Stomach (tissue), 9 donors: ENCODE data around the gene RASA3. TPM values are rescaled to one million over a fixed set of nuclear protein-coding genes. Genes with fewer than 3 reads are reported as not detected.

Experiments
- DNase-seq, 2 donors: peaks; one replicate each; pipeline versions ENCODE4 v3.0.0 to v3.0.0-alpha.2; 2013 to 2019
- H3K27ac ChIP-seq, 5 donors: fragments of 200-600 bp in 4 of 5; sonication (generic) in 4 of 5; one replicate each; pipeline ENCODE4 v1.5.1; 2013 to 2019; ENCODE audit warnings: mild to moderate bottlenecking in 1 of 5, moderate library complexity in 1 of 5
- H3K27me3 ChIP-seq, 3 donors: fragments of 200-600 bp; sonication (generic); one replicate each; pipeline ENCODE4 v1.5.1; 2017 to 2019; ENCODE audit warnings: mixed run types in 1 of 3
- H3K36me3 ChIP-seq, 4 donors: fragments of 200-600 bp; sonication (generic); 1 replicate in 3 of 4; 2 replicates in 1 of 4; pipeline ENCODE4 v1.5.1; 2016 to 2019
- H3K4me1 ChIP-seq, 4 donors: fragments of 200-600 bp; sonication (generic); one replicate each; pipeline ENCODE4 v1.5.1; 2016 to 2019
- H3K4me3 ChIP-seq, 4 donors: fragments of 200-600 bp; sonication (generic) in 3 of 4; one replicate each; pipeline ENCODE4 v1.5.1; 2016 to 2019; ENCODE audit warnings: mild to moderate bottlenecking in 1 of 4
- H3K9me3 ChIP-seq, 4 donors: fragments of 200-600 bp; sonication (generic); one replicate each; pipeline ENCODE4 v1.5.1; 2016 to 2019
- CTCF ChIP-seq, 7 experiments: fragments of 450-650 bp in 4 of 7; fragments of 200-600 bp in 3 of 7; sonication (generic) in 3 of 7; IDR thresholded peaks; one replicate each; pipeline ENCODE4 v1.5.1; 2016 to 2019; ENCODE audit warnings: antibody characterized with exemption in 7 of 7, control low read depth in 2 of 7, mild to moderate bottlenecking in 1 of 7
- EP300 ChIP-seq: sonication (generic); formaldehyde crosslinking; IDR thresholded peaks from one replicate; pipeline ENCODE4 v1.6.1; 2017; ENCODE audit warnings: antibody characterized with exemption
- POLR2A ChIP-seq, 4 donors: fragments of 450-650 bp; IDR thresholded peaks; one replicate each; pipeline ENCODE4 v1.6.1; 2016; ENCODE audit warnings: antibody characterized with exemption in 4 of 4, control low read depth in 2 of 4, mild to moderate bottlenecking in 1 of 4, moderate library complexity in 1 of 4
- POLR2AphosphoS5 ChIP-seq, 3 donors: sonication (generic); formaldehyde crosslinking; IDR thresholded peaks; one replicate each; pipeline ENCODE4 v1.6.1; 2016; ENCODE audit warnings: antibody characterized with exemption in 3 of 3
- WGBS, 5 donors: extraction: QIAGEN DNeasy Blood & Tissue Kit in 3 of 5; methylation state at CpG; one replicate each; pipeline versions ENCODE4 v1.1.5 to v1.1.7; 2013 to 2018; 5-methylcytosine and 5-hydroxymethylcytosine counted together
- intact Hi-C: fragments of 100-400 bp; cut with DNase I; formaldehyde crosslinking; loops from one replicate; pipeline ENCODE4 v1.15.1; 2023; ENCODE audit warnings: low total_unique reads
- polyA plus RNA-seq, 3 donors: library from polyadenylated mRNA; stranded (reverse); fragments of 200-250 nt; gene quantifications; one replicate each; pipeline ENCODE4 v1.2.3, GENCODE V29; 2013
- total RNA-seq, 5 donors: library from RNA; depleted of rRNA; stranded (reverse); fragments of >200 nt; gene quantifications; one replicate each; pipeline versions ENCODE4 v1.1.0 to v1.2.3, GENCODE V29; 2014 to 2016
- donor health status: healthy with polysubstance abuse.
- donor health status: Bipolar disorder and iron deficiency.
- donor health status: healthy.

RASA3 gene
- total and polyA plus RNA-seq, 8 donors, result 3.7 to 22.3 (median 7.9) TPM

- peaks cover 38 to 91% (median 61%) of the 10 kb centered on the region in 4 donors for H3K4me1 ChIP-seq
- 73 to 85% (median 82%) methylated on average over 16 of the region's 16 CpGs for WGBS, 5 donors
- H3K9me3 ChIP-seq, result no peaks in the 10 kb centered on the region
- H3K36me3 ChIP-seq, result peaks cover 0 to 10% (median 0%) of the 10 kb centered on the region in 4 donors
- TF ChIP-seq POLR2A (IDR thresholded peaks at IDR 0.05) (no peak), POLR2AphosphoS5 (IDR thresholded peaks at IDR 0.05) (no peak), CTCF (IDR thresholded peaks at IDR 0.05) (no peak), EP300 (no peak)
- intact Hi-C loops, result loop anchor here (10.0 kb wide), 1 partner anchor 62 kb away; no protein-coding TSS in a partner anchor
- H3K27ac ChIP-seq, result peak overlapping the region; percentile 12 to 99 (median 96)
- DNase-seq, result no peak
- H3K4me3 ChIP-seq, result no peak overlapping the region
- H3K27me3 ChIP-seq, result no peaks in the 10 kb centered on the region
Measured at GRCh38 chr13:114062754-114063153, 69.7 kb downstream of the RASA3 start.

GRCh38 chr13:114062341-114062740 is 70.1 kb downstream of the RASA3 start:
- Histone ChIP-seq H3K4me3 (no peak overlapping the region), H3K27ac (peak overlapping the region; percentile 12 to 99 (median 96)), H3K4me1 (peaks cover 37 to 91% (median 62%) of the 10 kb centered on the region in 4 donors), H3K9me3 (no peaks in the 10 kb centered on the region), H3K36me3 (peaks cover 0 to 10% (median 0%) of the 10 kb centered on the region in 4 donors), H3K27me3 (no peaks in the 10 kb centered on the region)
- intact Hi-C loops, result loop anchor here (10.0 kb wide), 1 partner anchor 62 kb away; no protein-coding TSS in a partner anchor
- 94 to 97% (median 95%) methylated on average over 26 to 34 of the region's 34 CpGs for WGBS, 5 donors
- no peak for TF ChIP-seq POLR2AphosphoS5 (IDR thresholded peaks at IDR 0.05)
- no peak for TF ChIP-seq POLR2A (IDR thresholded peaks at IDR 0.05)
- no peak for TF ChIP-seq EP300
- TF ChIP-seq CTCF (IDR thresholded peaks at IDR 0.05), result no peak
- DNase-seq, result no peak

- H3K36me3 ChIP-seq, result peaks cover 0 to 10% (median 0%) of the 10 kb centered on the region in 4 donors
- peaks cover 33 to 91% (median 61%) of the 10 kb centered on the region in 4 donors for H3K4me1 ChIP-seq
- H3K9me3 ChIP-seq, result no peaks in the 10 kb centered on the region
- no peak overlapping the region for H3K4me3 ChIP-seq
- H3K27me3 ChIP-seq, result no peaks in the 10 kb centered on the region
- intact Hi-C loops, result loop anchor here (10.0 kb wide), 1 partner anchor 63 kb away; no protein-coding TSS in a partner anchor
- no peak for TF ChIP-seq EP300
- TF ChIP-seq POLR2AphosphoS5 (IDR thresholded peaks at IDR 0.05), result no peak
- no peak for TF ChIP-seq POLR2A (IDR thresholded peaks at IDR 0.05)
- TF ChIP-seq CTCF (IDR thresholded peaks at IDR 0.05), result no peak
- no peak for DNase-seq
- 89 to 96% (median 93%) methylated on average over 20 of the region's 20 CpGs for WGBS, 5 donors
- no peak overlapping the region for H3K27ac ChIP-seq
Measured at GRCh38 chr13:114061744-114062143, 70.7 kb downstream of the RASA3 start.

GRCh38 chr13:114061047-114061446 is 71.4 kb downstream of the RASA3 start:
- Histone ChIP-seq H3K36me3 (peaks cover 0 to 14% (median under 1%) of the 10 kb centered on the region in 4 donors), H3K27ac (peak overlapping the region in 2 of 5 donors; percentile 54 to 56), H3K4me1 (peaks cover 27 to 91% (median 59%) of the 10 kb centered on the region in 4 donors), H3K4me3 (no peak overlapping the region), H3K27me3 (no peaks in the 10 kb centered on the region), H3K9me3 (no peaks in the 10 kb centered on the region)
- 91 to 96% (median 94%) methylated on average over 13 to 18 of the region's 18 CpGs for WGBS, 5 donors
- no peak for TF ChIP-seq POLR2AphosphoS5 (IDR thresholded peaks at IDR 0.05)
- no peak for TF ChIP-seq EP300
- no peak for TF ChIP-seq POLR2A (IDR thresholded peaks at IDR 0.05)
- TF ChIP-seq CTCF (IDR thresholded peaks at IDR 0.05), result no peak
- intact Hi-C loops, result loop anchor here (10.0 kb wide), 1 partner anchor 64 kb away; no protein-coding TSS in a partner anchor
- no peak for DNase-seq
